ENCODE data around the gene BEAN1.
A peak's percentile ranks its signal among the peaks of the same experiment; 100 is the strongest.

The BEAN1 gene

DNA sequence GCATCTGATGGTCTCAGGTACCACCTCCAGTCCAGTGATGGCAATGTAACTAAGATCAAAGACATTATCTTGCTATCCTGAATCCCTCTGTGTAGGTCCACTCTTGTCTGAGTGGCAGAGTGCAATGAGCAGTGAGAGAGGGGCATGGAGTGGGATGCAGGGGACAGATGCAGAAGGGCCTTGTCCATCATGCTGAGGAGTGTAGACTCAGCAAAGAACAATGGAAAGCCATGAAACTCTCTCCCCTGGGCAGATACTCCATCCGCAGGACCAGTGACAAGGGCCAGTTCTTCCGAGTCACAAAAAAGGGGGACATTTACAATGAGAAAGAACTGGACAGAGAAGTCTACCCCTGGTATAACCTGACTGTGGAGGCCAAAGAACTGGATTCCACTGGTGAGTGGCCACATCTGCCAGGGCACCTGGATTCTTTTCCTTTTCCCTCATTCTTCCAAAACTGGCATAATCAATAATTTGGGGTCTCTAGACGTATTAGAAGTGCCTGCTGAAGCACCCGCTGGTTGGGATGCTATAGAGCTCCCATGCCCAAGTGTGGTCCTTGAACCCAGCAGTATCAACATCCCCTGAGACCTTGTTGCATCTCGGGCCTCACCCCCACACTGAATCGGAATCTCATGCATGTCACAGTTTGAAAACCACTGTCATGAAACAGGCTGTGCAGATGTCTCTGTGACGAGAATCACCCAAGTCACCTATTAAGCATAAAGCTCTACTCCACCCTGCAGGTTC is 31.1 kb upstream of the BEAN1 start:
- no peak for DNase-seq

GRCh38 chr16:66397736-66398433 is 29.2 kb upstream of the BEAN1 start:
- DNase-seq = no peak

GRCh38 chr16:66399031-66399430 is 28.1 kb upstream of the BEAN1 start:
- DNase-seq = no peak

DNA sequence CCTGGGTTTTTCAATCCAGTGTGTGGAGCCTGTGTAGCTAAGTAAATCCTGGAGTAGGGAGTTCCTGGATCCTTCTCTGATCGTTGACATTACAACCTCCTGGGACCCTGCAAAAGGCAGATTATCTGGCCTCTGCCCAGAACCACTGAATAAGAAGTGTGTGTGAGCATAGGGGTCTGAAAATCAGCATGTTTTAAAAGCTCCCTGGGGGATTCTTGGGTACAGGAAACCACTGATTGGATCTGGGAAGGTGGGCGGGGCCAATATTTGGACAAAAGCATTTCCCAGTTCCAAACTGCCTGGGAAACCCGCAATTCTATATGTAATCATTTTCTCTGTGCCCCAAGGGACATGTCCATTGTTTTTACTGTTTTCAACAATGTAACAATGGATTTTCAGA is 27.2 kb upstream of the BEAN1 start:
- DNase-seq = no peak

DNA sequence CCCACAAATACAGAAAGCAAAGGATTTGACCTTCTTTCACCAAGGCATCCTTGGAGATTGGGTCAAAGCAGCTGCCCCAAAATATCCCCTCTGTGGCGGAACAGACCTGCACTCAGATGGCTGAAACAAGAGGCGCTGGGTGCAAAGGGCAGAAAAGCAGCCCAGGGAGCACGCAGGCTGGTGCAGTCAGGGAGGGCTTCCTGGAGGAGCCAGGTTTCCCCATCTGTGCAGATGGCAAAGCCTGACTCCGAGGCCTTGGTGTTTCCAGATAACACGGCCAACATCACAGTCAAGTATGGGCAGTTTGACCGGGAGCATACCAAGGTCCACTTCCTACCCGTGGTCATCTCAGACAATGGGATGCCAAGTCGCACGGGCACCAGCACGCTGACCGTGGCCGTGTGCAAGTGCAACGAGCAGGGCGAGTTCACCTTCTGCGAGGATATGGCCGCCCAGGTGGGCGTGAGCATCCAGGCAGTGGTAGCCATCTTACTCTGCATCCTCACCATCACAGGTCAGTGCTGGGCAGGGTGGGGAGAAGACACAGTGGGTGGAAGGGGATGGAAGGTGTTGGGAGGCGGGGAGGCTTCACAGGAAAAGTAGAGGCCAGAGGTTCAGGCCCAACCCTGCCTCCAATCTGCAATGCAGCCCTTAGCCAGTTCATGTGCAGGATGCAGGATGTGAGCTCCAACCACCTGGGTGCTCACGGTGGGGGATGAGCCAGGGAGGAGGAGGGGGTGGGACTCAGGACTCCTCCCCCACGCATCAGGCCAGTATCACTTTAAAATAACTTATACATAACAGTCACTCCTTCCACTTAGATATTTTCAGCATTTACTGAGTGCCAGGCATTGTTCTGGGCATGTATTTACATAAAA is 26.4 kb upstream of the BEAN1 start:
- DNase-seq = no peak

DNA sequence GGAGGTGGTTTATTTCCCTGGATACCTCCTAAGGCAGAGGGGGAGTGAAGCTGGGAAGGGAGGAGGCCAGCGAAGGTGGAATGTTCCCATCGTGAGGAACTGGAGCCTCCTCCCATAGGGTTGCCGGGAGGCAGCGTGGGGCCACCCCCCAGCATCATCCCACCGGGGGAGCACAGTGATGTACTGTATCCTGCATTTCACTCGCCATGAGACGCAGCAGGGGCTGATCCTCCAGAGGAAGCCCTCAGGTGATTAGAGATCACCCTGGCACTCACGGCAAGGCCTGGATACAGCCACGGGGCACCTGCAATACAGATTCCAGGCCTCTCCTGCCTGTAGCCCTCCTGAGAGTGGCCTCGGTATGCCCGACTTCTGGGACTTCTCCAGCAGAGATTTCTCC is 25.5 kb upstream of the BEAN1 start:
- DNase-seq = no peak

DNA sequence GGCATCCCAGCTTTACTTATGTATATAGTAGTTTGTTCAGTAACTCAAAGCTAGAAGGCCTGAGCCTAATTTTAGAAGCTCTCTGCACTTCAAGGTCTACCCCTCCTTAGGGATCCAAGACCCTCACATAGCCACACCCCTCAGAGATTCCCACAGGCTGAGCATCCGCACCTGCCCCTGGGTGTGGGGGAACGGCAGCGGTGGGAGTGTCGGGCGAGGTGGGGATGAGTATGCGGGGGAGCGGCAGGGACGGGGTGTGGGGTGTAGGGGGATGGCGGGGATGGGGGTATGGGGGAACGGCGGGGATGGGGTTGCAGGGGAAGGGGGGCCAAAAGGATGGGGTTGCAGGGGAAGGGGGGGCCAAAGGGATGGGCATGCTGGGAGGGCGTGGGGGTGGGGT is 24.9 kb upstream of the BEAN1 start:
- DNase-seq = no peak

GRCh38 chr16:66402591-66403230 is 24.4 kb upstream of the BEAN1 start:
- DNase-seq = no peak

- DNase-seq = no peak
Measured at GRCh38 chr16:66403531-66404145, 23.5 kb upstream of the BEAN1 start.

DNA sequence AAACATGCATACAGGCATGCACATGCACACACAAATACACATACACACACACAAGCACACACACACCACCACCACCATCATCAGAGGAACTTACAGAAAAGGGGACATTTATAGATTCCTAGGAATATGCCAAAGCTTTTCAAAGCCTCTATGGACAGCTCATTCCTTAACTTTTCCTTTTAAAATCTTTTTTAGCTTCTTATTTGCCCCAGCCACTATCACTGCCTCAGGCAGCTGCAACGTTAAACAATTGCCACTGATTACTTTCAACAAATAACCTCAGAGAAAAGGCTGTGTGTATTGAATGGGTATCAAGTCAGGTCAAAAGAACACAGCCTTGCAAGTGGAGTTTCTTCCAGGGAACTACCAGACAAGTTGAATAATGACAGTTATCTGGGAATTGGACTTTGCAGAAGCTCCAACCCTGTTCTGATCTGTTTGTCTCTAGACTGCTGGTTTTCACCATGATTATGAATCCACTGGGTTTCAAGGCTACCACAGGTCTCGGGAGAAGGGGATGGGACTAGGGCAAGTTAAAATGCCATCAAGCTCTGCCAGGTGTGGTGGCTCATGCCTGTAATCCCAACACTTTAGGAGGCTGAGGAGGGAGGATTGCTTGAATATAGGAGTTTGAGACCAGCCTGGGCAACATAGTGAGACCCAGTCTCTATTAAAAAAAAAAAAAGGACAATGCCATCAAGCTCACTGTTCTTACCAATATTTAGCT is 21.9 kb upstream of the BEAN1 start:
- DNase-seq = no peak

GRCh38 chr16:66406534-66407221 is 20.4 kb upstream of the BEAN1 start:
- DNase-seq = peak; percentile 7

DNA sequence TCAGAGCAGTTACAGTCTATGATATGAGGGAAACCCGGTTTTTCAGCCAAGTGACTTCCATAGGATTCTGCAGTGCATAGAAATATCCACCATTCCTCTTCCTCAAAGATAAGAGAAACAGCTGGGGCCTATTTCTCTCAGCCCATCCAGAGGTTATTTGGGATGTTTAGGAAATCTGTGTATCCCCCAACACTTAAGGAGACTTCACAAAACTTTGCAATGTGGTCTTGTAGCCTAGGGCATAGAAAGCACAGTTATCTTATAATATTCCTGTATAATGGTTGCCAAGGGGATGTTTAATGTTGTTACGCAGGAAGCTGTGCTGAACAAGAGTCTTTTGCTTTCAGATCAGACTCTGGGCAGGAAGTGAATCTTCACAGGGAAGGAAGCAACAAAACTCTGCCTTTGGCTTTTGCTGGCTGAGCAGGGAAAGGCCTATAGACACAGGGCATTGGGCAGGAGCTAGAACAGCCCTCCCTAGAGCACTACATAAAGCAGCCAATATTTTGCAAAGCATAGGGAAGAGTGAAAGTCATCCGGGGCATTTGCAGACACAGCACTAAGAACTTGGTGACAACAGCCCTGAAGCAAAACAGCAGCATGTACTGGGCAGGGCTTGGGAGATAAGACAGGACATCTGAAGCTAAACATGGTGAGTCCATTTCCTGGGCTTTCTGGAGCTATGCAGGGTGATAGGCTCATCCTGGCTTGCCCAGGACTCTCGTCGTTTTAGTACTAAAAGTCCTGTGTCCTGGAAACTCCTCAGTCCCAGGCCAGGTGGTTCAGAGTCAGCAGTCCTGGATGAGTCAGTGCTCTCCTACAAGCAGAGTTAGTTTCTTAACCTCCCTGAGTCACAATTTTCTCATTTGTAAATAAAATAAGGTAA is 18.7 kb upstream of the BEAN1 start:
- no peak for DNase-seq

- DNase-seq = no peak
Measured at GRCh38 chr16:66409156-66409555, 17.9 kb upstream of the BEAN1 start.

GRCh38 chr16:66412182-66412581 is 14.9 kb upstream of the BEAN1 start:
- no peak for DNase-seq

- no peak for DNase-seq
Measured at GRCh38 chr16:66414891-66415290, 12.2 kb upstream of the BEAN1 start.

GRCh38 chr16:66416136-66416535 is 11.0 kb upstream of the BEAN1 start:
- no peak for DNase-seq

GRCh38 chr16:66416939-66417700 is 10.0 kb upstream of the BEAN1 start:
- no peak for DNase-seq

GRCh38 chr16:66418165-66418962 is 8.7 kb upstream of the BEAN1 start:
- DNase-seq = no peak

DNA sequence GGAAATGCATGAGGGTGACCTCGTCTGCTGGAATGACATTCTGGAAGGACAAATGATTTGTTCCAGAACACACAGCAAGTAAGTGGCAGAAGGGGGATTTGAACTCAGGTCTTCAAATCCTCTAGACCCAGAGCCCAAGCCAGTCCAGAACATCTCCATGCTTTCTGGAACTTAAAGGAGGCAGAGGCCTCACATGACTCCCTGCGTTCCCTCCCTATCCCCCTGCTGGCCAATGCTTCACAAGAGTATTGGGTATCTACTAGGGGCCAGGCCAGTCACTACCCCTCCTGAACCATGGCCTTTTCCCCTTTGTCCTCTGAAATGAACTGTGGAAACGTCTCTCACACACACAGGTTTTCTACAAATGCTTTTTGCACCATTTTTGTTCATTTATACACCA is 7.6 kb upstream of the BEAN1 start:
- no peak for DNase-seq

Measured in NCI-H774 (cell line).